ENCODE results near the gene ZRANB1. TPM values are rescaled to one million over a fixed set of nuclear protein-coding genes. Genes with fewer than 3 reads are reported as not detected.

The ZRANB1 gene
- total and polyA plus RNA-seq, 10 of the 15 experiments (the other 5 are each of a cell fraction or from before 2014, with no cell fraction given), result 1.7 to 11.8 (median 6.2) TPM

DNA sequence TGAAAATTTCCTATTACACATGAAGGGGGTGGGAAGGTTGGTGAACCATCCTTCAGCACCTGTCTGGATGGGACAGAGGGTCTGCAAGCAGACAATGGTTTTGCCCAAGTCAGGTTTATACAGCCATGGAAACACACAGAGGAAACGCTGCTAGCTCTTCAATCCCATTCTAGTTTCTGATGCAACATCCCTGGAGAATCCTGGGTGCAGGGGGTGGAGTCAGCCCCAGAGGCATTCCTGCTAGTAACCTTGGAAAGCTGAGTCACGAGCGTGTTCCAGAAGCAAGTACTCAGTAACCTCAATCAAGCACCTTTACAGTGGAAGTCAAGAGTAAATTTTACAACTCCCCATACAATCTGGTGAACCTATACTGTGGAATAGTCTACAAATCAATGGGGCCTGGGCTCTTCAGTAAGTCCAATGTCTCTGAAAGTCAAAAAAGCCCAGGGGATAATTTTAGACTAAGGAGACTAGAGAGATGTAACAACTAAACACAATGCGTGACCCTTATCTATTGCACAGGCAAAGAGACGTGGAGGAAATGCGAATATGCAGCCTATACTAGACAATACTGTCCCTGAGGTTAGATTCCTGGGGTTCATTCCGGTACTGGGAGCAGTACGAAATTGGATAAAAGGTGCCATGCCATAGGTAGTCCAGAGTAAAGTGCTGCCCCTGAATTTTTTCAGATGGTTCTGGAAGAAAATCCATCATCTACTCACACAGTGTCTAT is 95.4 kb downstream of the ZRANB1 start:
- H3K27me3 ChIP-seq (replicated peaks in 1 of 2; ENCODE audit: control insufficient read depth in 2 of 2, insufficient read depth in 2 of 2, low read length in 1 of 2), result no peaks in the 10 kb centered on the region
- no TSS peak for BruUV-seq (replicated peaks)
- SMC1A ChIA-PET (ENCODE audit: uncharacterized antibody, unreplicated experiment), result interaction anchor here (1.7 kb wide), 1 partner anchor 466 kb away, joined by 3 read pairs; no protein-coding TSS in a partner anchor

More for the DNA sequence above, 95.4 kb downstream of the ZRANB1 start:
- RAD21 ChIA-PET (ENCODE audit: unreplicated experiment), result interaction anchor here (0.6 kb wide), 1 partner anchor 505 kb away, joined by 3 read pairs; no protein-coding TSS in a partner anchor
- POLR2A ChIA-PET, result no interaction called here
- intact Hi-C loops (cut with micrococcal nuclease; ENCODE audit: unreplicated experiment) (no loop called here), in situ Hi-C loops (cut with MboI) (no loop called here)
- TF ChIP-seq CREB1 (IDR thresholded peaks at IDR 0.05; ENCODE audit: low read depth) (no peak), ETV6 (conservative IDR thresholded peaks at IDR 0.05 in 1 of 2, IDR thresholded peaks at IDR 0.05 in 1 of 2; ENCODE audit: borderline replicate concordance in 1 of 2, low read depth in 1 of 2) (no peak), JUNB (IDR thresholded peaks at IDR 0.05) (no peak), IRF4 (IDR thresholded peaks at IDR 0.05; ENCODE audit: low read depth, low read length) (no peak), ZZZ3 (IDR thresholded peaks at IDR 0.05; ENCODE audit: control insufficient read depth, insufficient read length, low read depth) (no peak), FOXK2 (IDR thresholded peaks at IDR 0.05) (no peak), MYB (IDR thresholded peaks at IDR 0.05; ENCODE audit: borderline replicate concordance, low read depth, low read length) (no peak), PML (IDR thresholded peaks at IDR 0.05; ENCODE audit: low read length) (no peak), ZNF384 (IDR thresholded peaks at IDR 0.05; ENCODE audit: borderline replicate concordance, low read depth, low read length) (no peak), POLR2AphosphoS5 (IDR thresholded peaks at IDR 0.05; ENCODE audit: low read length) (no peak), SUZ12 (IDR thresholded peaks at IDR 0.05; ENCODE audit: unreplicated experiment) (no peak)
- TF ChIP-seq, protein P1, sequence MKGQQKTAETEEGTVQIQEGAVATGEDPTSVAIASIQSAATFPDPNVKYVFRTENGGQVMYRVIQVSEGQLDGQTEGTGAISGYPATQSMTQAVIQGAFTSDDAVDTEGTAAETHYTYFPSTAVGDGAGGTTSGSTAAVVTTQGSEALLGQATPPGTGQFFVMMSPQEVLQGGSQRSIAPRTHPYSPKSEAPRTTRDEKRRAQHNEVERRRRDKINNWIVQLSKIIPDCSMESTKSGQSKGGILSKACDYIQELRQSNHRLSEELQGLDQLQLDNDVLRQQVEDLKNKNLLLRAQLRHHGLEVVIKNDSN (IDR thresholded peaks at IDR 0.05; ENCODE audit: borderline replicate concordance, extremely low read length, insufficient read depth, low read depth, low read length), result no peak
- H3K36me3 ChIP-seq (ENCODE audit: control insufficient read depth in 2 of 2, insufficient read depth in 2 of 2, low read length in 1 of 2), result no peaks in the 10 kb centered on the region
- no peaks in the 10 kb centered on the region for H3K4me1 ChIP-seq (ENCODE audit: control insufficient read depth, insufficient read depth, low read length)
- H3K4me2 ChIP-seq (ENCODE audit: control insufficient read depth, insufficient read depth), result no peak overlapping the region
- no peaks in the 10 kb centered on the region for H3K9me3 ChIP-seq (replicated peaks; ENCODE audit: control insufficient read depth, insufficient read depth, low read length)
- no peak overlapping the region for H2AFZ ChIP-seq (ENCODE audit: control insufficient read depth, low read depth, low read length)
- no peaks in the 10 kb centered on the region for H4K20me1 ChIP-seq (ENCODE audit: control insufficient read depth, insufficient read depth)
- DNase-seq (ENCODE audit: low read depth, low spot score) (no peak), ATAC-seq (no peak), FAIRE-seq (no peak)
- WGBS (ENCODE audit: insufficient coverage, insufficient replicate concordance, low lambda C conversion rate, missing lambda C conversion rate), result 45% methylated on average over 8 of the region's 8 CpGs
- H3K27ac ChIP-seq (ENCODE audit: control insufficient read depth, insufficient read depth), result no peak overlapping the region
- no peaks in the 10 kb centered on the region for H3K79me2 ChIP-seq (ENCODE audit: control insufficient read depth, insufficient read depth, low read length)
- CTCF ChIA-PET, result interaction anchor here (1.0 to 2.4 kb wide), 2 partner anchors 11 to 45 kb away, joined by 3 to 11 read pairs; no protein-coding TSS in a partner anchor
- H3K9ac ChIP-seq (ENCODE audit: control insufficient read depth, insufficient read depth, low read length), result no peak overlapping the region
- no peak overlapping the region for H3K4me3 ChIP-seq

Small RNAs within 50 kb of the gene (microRNA-seq; reads per million reads assigned to microRNA genes)
- not detected for gene MIR4296

Small RNAs within 50 kb of the gene (small RNA-seq; reads per million reads assigned to genes)
- gene MIR4296, result not detected

Other genes starting within 250 kb of the ZRANB1 start
- 20.6 and 26.3 TPM in 2 replicates for gene FAM53B, start 197.7 kb upstream of the ZRANB1 start, total RNA-seq (2014; rRNA removed)
- 9.8 and 12.2 TPM in 2 replicates for gene FAM53B, start 197.7 kb upstream of the ZRANB1 start, total RNA-seq (2014; rRNA removed; fragmentation: Illumina TruSeq; extraction: Trizol)
- 25.2 and 26.1 TPM in 2 replicates for gene FAM53B, start 197.7 kb upstream of the ZRANB1 start, total RNA-seq (2021)
- 6.3 and 8.6 TPM in 2 replicates for gene FAM53B, start 197.7 kb upstream of the ZRANB1 start, polyA plus RNA-seq (2011; rRNA removed)
- gene FAM53B, start 197.7 kb upstream of the ZRANB1 start, polyA plus RNA-seq (2014; fragmentation: Illumina TruSeq; extraction: Trizol), result 2.7 and 6.5 TPM in 2 replicates
- under 1 TPM; 0.05 to 0.16 TPM for gene FAM53B, start 197.7 kb upstream of the ZRANB1 start, polyA plus RNA-seq (2014; fragmentation: Nextera tagmentation; extraction: Ambion mirVana)
- gene FAM53B, start 197.7 kb upstream of the ZRANB1 start, polyA plus RNA-seq (2014; rRNA removed), result 14.8 and 15.6 TPM in 2 replicates
- 1 to 10 TPM; 4.9 to 7.7 TPM for gene FAM53B, start 197.7 kb upstream of the ZRANB1 start, polyA plus RNA-seq (2016; fragmentation: Nextera tagmentation; extraction: Ambion mirVana)
- 22.2 and 25.1 TPM in 2 replicates for gene EEF1AKMT2, start 150.2 kb upstream of the ZRANB1 start, total RNA-seq (2014; rRNA removed)
- 23.8 and 26.2 TPM in 2 replicates for gene EEF1AKMT2, start 150.2 kb upstream of the ZRANB1 start, total RNA-seq (2014; rRNA removed; fragmentation: Illumina TruSeq; extraction: Trizol)
- 18.2 and 21.8 TPM in 2 replicates for gene EEF1AKMT2, start 150.2 kb upstream of the ZRANB1 start, total RNA-seq (2021)
- gene EEF1AKMT2, start 150.2 kb upstream of the ZRANB1 start, polyA plus RNA-seq (2011; rRNA removed), result 24.9 and 43.1 TPM in 2 replicates
- gene EEF1AKMT2, start 150.2 kb upstream of the ZRANB1 start, polyA plus RNA-seq (2014; fragmentation: Illumina TruSeq; extraction: Trizol), result 22.4 and 27.1 TPM in 2 replicates
- 10 to 100 TPM in 1 of 2 experiments, 1 to 10 TPM in 1; 9.1 to 12.9 TPM for gene EEF1AKMT2, start 150.2 kb upstream of the ZRANB1 start, polyA plus RNA-seq (2014; fragmentation: Nextera tagmentation; extraction: Ambion mirVana)
- gene EEF1AKMT2, start 150.2 kb upstream of the ZRANB1 start, polyA plus RNA-seq (2014; rRNA removed), result 18.1 and 22.1 TPM in 2 replicates
- 10 to 100 TPM; 26.2 to 29.3 TPM for gene EEF1AKMT2, start 150.2 kb upstream of the ZRANB1 start, polyA plus RNA-seq (2016; fragmentation: Nextera tagmentation; extraction: Ambion mirVana)
- gene ABRAXAS2, start 140.3 kb upstream of the ZRANB1 start, total RNA-seq (2014; rRNA removed), result 13.3 and 13.5 TPM in 2 replicates
- 18.9 and 19.7 TPM in 2 replicates for gene ABRAXAS2, start 140.3 kb upstream of the ZRANB1 start, total RNA-seq (2014; rRNA removed; fragmentation: Illumina TruSeq; extraction: Trizol)
- gene ABRAXAS2, start 140.3 kb upstream of the ZRANB1 start, total RNA-seq (2021), result 12.9 and 13.7 TPM in 2 replicates
- gene ABRAXAS2, start 140.3 kb upstream of the ZRANB1 start, polyA plus RNA-seq (2011; rRNA removed), result 14.6 and 20.6 TPM in 2 replicates
- 20.2 and 24.9 TPM in 2 replicates for gene ABRAXAS2, start 140.3 kb upstream of the ZRANB1 start, polyA plus RNA-seq (2014; fragmentation: Illumina TruSeq; extraction: Trizol)
- 1 to 10 TPM; 9.0 to 9.9 TPM for gene ABRAXAS2, start 140.3 kb upstream of the ZRANB1 start, polyA plus RNA-seq (2014; fragmentation: Nextera tagmentation; extraction: Ambion mirVana)
- gene ABRAXAS2, start 140.3 kb upstream of the ZRANB1 start, polyA plus RNA-seq (2014; rRNA removed), result 9.6 and 11.7 TPM in 2 replicates
- gene ABRAXAS2, start 140.3 kb upstream of the ZRANB1 start, polyA plus RNA-seq (2016; fragmentation: Nextera tagmentation; extraction: Ambion mirVana), result 10 to 100 TPM; 15.9 to 16.4 TPM
- 0.05 and 0.28 TPM in 2 replicates for gene CTBP2, start 218.4 kb downstream of the ZRANB1 start, total RNA-seq (2014; rRNA removed)
- gene CTBP2, start 218.4 kb downstream of the ZRANB1 start, total RNA-seq (2014; rRNA removed; fragmentation: Illumina TruSeq; extraction: Trizol), result 0.14 TPM in 1 of 2 replicates, not detected in the other
- 0.56 and 0.72 TPM in 2 replicates for gene CTBP2, start 218.4 kb downstream of the ZRANB1 start, total RNA-seq (2021)
- 0.01 and 0.03 TPM in 2 replicates for gene CTBP2, start 218.4 kb downstream of the ZRANB1 start, polyA plus RNA-seq (2011; rRNA removed)
- gene CTBP2, start 218.4 kb downstream of the ZRANB1 start, polyA plus RNA-seq (2014; fragmentation: Illumina TruSeq; extraction: Trizol), result 0.04 and 0.21 TPM in 2 replicates
- under 1 TPM; 0.02 TPM for gene CTBP2, start 218.4 kb downstream of the ZRANB1 start, polyA plus RNA-seq (2014; fragmentation: Nextera tagmentation; extraction: Ambion mirVana)
- gene CTBP2, start 218.4 kb downstream of the ZRANB1 start, polyA plus RNA-seq (2014; rRNA removed), result not detected in 2 replicates
- gene CTBP2, start 218.4 kb downstream of the ZRANB1 start, polyA plus RNA-seq (2016; fragmentation: Nextera tagmentation; extraction: Ambion mirVana), result under 1 TPM; 0.08 to 0.20 TPM